B cell (primary cell): ENCODE results near the gene SLC51B. TPM values are rescaled to one million over a fixed set of nuclear protein-coding genes. Genes with fewer than 3 reads are reported as not detected.

Experiments used
- ATAC-seq: fragments of 200-7000 bp; cut with Tn5 transposase; one replicate; pipeline ENCODE4 v1.10.0; 2021; ENCODE audit warnings: low read depth, mild to moderate bottlenecking, moderate number of reproducible peaks, moderate library complexity
- CTCF ChIA-PET: fragments of 350-600 bp; sonication (Branson Sonifier 250); formaldehyde crosslinking; loops from one replicate; lab custom pipeline; 2021; ENCODE audit warnings: antibody characterized with exemption, inconsistent platforms; lab: Charles Lee
- POLR2A ChIA-PET: fragments of 350-600 bp; sonication (Branson Sonifier 250); formaldehyde crosslinking; loops from one replicate; lab custom pipeline; 2021; ENCODE audit warnings: antibody characterized with exemption; lab: Charles Lee
- DNase-seq: peaks from one replicate; pipeline ENCODE4 v3.0.0; 2013
- H2AFZ ChIP-seq: 2 replicates; pipeline ENCODE4 v1.6.1; 2012; ENCODE audit warnings: mild to moderate bottlenecking, low read depth, low read length; ENCODE audit not compliant: insufficient read depth, poor library complexity, severe bottlenecking
- H3K27ac ChIP-seq, 2 donors: 1 replicate in 1 of 2; 2 replicates in 1 of 2; pipeline ENCODE4 v1.5.1; 2012 to 2013; ENCODE audit warnings: low read length in 2 of 2, mild to moderate bottlenecking in 2 of 2, moderate library complexity in 1 of 2
- H3K27me3 ChIP-seq, 4 experiments: fragments of 200-600 bp in 1 of 4; sonication (generic) in 1 of 4; replicated peaks in 1 of 4; 1 replicate in 2 of 4; 2 replicates in 2 of 4; pipeline versions ENCODE4 v1.6.1 to v1.7.0; 2013 to 2016; ENCODE audit warnings: low read length in 3 of 4, mild to moderate bottlenecking in 2 of 4, mixed read lengths in 1 of 4, moderate library complexity in 1 of 4; ENCODE audit not compliant: insufficient read depth in 4 of 4, control insufficient read depth in 3 of 4; ENCODE audit errors: control extremely low read depth in 1 of 4
- H3K36me3 ChIP-seq, 2 experiments: replicated peaks in 1 of 2; 1 replicate in 1 of 2; 2 replicates in 1 of 2; pipeline versions ENCODE4 v1.6.1 to v1.7.1; 2013; ENCODE audit warnings: low read length in 1 of 2; ENCODE audit not compliant: insufficient read depth in 2 of 2, control insufficient read depth in 1 of 2; ENCODE audit errors: control extremely low read depth in 1 of 2, extremely low read depth in 1 of 2
- H3K4me1 ChIP-seq, 2 donors: fragments of 200-600 bp in 1 of 2; sonication (generic) in 1 of 2; 1 replicate in 1 of 2; 2 replicates in 1 of 2; pipeline versions ENCODE4 v1.5.1 to v1.6.1; 2013 to 2017; ENCODE audit warnings: low read length in 2 of 2; ENCODE audit not compliant: control insufficient read depth in 2 of 2, insufficient read depth in 2 of 2
- H3K4me2 ChIP-seq: replicated peaks from 2 replicates; pipeline ENCODE3; 2012; ENCODE audit warnings: mild to moderate bottlenecking, low read depth, low read length; ENCODE audit not compliant: poor library complexity, severe bottlenecking
- H3K4me3 ChIP-seq, 5 experiments: fragments of 200-600 bp in 1 of 5; sonication (generic) in 1 of 5; 1 replicate in 3 of 5; 2 replicates in 2 of 5; pipeline versions ENCODE4 v1.5.1 to v1.7.0; 2011 to 2016; ENCODE audit warnings: low read length in 4 of 5, mild to moderate bottlenecking in 4 of 5, low read depth in 2 of 5, control low read depth in 1 of 5, moderate library complexity in 1 of 5; ENCODE audit not compliant: insufficient read depth in 1 of 5; ENCODE audit errors: control extremely low read depth in 1 of 5, extremely low read depth in 1 of 5
- H3K79me2 ChIP-seq: fragments of 200-600 bp; sonication (generic); one replicate; pipeline ENCODE4 v1.6.0; 2016; ENCODE audit warnings: low read length; ENCODE audit not compliant: control insufficient read depth, insufficient read depth
- H3K9ac ChIP-seq: fragments of 200-600 bp; sonication (generic); 2 replicates; pipeline ENCODE4 v1.6.1; 2017; ENCODE audit warnings: mild to moderate bottlenecking, low read length, moderate library complexity
- H3K9me3 ChIP-seq, 3 donors: one replicate each; pipeline versions ENCODE4 v1.6.1 to v1.7.1; 2013; ENCODE audit warnings: low read length in 2 of 3; ENCODE audit not compliant: control insufficient read depth in 2 of 3, insufficient read depth in 1 of 3; ENCODE audit errors: control extremely low read depth in 1 of 3
- H4K20me1 ChIP-seq: 2 replicates; pipeline ENCODE4 v1.6.0; 2012; ENCODE audit warnings: mild to moderate bottlenecking, low read length; ENCODE audit not compliant: insufficient read depth, control insufficient read depth, poor library complexity, severe bottlenecking
- H3K27ac Mint-ChIP-seq: one replicate; pipeline ENCODE4 v1.8.0; 2021; ENCODE audit warnings: mixed read lengths
- H3K27me3 Mint-ChIP-seq: one replicate; pipeline ENCODE4 v1.8.0; 2021; ENCODE audit warnings: mixed read lengths
- H3K4me1 Mint-ChIP-seq: one replicate; pipeline ENCODE4 v1.8.0; 2021; ENCODE audit warnings: mixed read lengths
- H3K4me3 Mint-ChIP-seq: one replicate; pipeline ENCODE4 v1.8.0; 2021; ENCODE audit warnings: mixed read lengths
- H3K9me3 Mint-ChIP-seq: one replicate; pipeline ENCODE4 v1.8.0; 2022; ENCODE audit warnings: mixed read lengths; ENCODE audit not compliant: insufficient read depth
- EZH2 ChIP-seq: IDR thresholded peaks from 2 replicates; pipeline ENCODE4 v1.6.1; 2012; ENCODE audit warnings: borderline replicate concordance, low read depth, mild to moderate bottlenecking, moderate library complexity, low read length; ENCODE audit not compliant: insufficient read depth, poor library complexity, severe bottlenecking
- WGBS: methylation state at CpG from one replicate; pipeline ENCODE4 v1.1.5; 2013; ENCODE audit warnings: missing lambda C conversion rate; ENCODE audit not compliant: insufficient coverage; 5-methylcytosine and 5-hydroxymethylcytosine counted together
- intact Hi-C: fragments of 100-400 bp; cut with micrococcal nuclease; formaldehyde crosslinking; loops from one replicate; pipeline ENCODE4 v1.10.0; 2022
- polyA plus RNA-seq: library from polyadenylated mRNA; depleted of rRNA; stranded (reverse); fragments of >200 nt; gene quantifications from 2 replicates; pipeline ENCODE4 v1.2.3, GENCODE V29; 2012
- total RNA-seq, 2 donors: library from RNA; stranded (reverse); fragments of 120-200 nt in 1 of 2; gene quantifications; 1 replicate in 1 of 2; 2 replicates in 1 of 2; pipeline versions ENCODE4 v1.2.3 to v1.2.4, GENCODE V29; 2013 to 2022
- TF ChIP-seq, protein P1 (sequence below): fragments of 200-600 bp; IDR thresholded peaks from one replicate; pipeline ENCODE4 v1.8.0; 2022; ENCODE audit warnings: antibody characterized with exemption, mild to moderate bottlenecking

Gene SLC51B
- total and polyA plus RNA-seq, 2 donors (not counting 1 experiment from before 2014, with no cell fraction given): not detected

DNA sequence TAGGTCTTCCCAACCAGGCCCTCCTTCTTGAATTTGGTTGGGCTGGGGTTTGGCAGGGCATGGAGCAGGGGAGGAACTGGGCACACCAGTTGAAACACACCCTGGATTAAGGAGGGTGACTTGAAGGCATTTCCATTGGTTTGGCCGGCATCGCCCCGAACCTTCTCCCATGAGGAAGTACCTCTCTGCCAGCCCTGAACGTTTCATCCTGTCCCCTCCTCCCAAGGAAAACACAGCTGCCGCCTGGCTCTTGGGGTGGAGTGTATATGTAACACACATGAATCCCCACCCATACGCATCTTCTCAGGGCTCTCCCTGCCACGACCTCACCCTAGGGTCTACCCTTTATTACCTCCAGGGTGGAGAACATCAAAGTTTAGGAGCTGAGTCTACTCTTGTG, 55.3 kb downstream of the SLC51B start:
- TF ChIP-seq, protein P1, sequence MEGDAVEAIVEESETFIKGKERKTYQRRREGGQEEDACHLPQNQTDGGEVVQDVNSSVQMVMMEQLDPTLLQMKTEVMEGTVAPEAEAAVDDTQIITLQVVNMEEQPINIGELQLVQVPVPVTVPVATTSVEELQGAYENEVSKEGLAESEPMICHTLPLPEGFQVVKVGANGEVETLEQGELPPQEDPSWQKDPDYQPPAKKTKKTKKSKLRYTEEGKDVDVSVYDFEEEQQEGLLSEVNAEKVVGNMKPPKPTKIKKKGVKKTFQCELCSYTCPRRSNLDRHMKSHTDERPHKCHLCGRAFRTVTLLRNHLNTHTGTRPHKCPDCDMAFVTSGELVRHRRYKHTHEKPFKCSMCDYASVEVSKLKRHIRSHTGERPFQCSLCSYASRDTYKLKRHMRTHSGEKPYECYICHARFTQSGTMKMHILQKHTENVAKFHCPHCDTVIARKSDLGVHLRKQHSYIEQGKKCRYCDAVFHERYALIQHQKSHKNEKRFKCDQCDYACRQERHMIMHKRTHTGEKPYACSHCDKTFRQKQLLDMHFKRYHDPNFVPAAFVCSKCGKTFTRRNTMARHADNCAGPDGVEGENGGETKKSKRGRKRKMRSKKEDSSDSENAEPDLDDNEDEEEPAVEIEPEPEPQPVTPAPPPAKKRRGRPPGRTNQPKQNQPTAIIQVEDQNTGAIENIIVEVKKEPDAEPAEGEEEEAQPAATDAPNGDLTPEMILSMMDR: no peak
- no peak for TF ChIP-seq EZH2
- Mint-ChIP-seq H3K27ac (no peak overlapping the region), H3K4me1 (no peaks in the 10 kb centered on the region), H3K9me3 (no peaks in the 10 kb centered on the region), H3K27me3 (no peaks in the 10 kb centered on the region), H3K4me3 (no peak overlapping the region)
- POLR2A ChIA-PET: no interaction called here
- WGBS: 80% methylated on average over 1 of the region's 7 CpGs
- Histone ChIP-seq H3K79me2 (no peaks in the 10 kb centered on the region), H4K20me1 (no peaks in the 10 kb centered on the region), H3K9me3 (no peaks in the 10 kb centered on the region), H3K4me3 (no peak overlapping the region), H3K4me1 (no peaks in the 10 kb centered on the region), H3K27me3 (no peaks in the 10 kb centered on the region), H3K36me3 (peaks cover 1 to 20% of the 10 kb centered on the region in 2 experiments), H3K27ac (no peak overlapping the region), H3K4me2 (no peak overlapping the region), H2AFZ (no peak overlapping the region), H3K9ac (no peak overlapping the region)
- DNase-seq (no peak), ATAC-seq (no peak)
- intact Hi-C loops: no loop called here
- CTCF ChIA-PET: interaction anchor here (0.5 to 1.5 kb wide), 2 partner anchors 14 to 673 kb away, joined by 3 to 4 read pairs; partner anchors contain the start of gene UBAP1L

GRCh38 chr15:65101411-65101890, 56.3 kb downstream of the SLC51B start:
- H3K27ac Mint-ChIP-seq: no peak overlapping the region
- H3K9me3 Mint-ChIP-seq: no peaks in the 10 kb centered on the region
- H3K27me3 Mint-ChIP-seq: no peaks in the 10 kb centered on the region
- H2AFZ ChIP-seq: no peak overlapping the region
- no peaks in the 10 kb centered on the region for H4K20me1 ChIP-seq
- peaks cover 1 to 26% of the 10 kb centered on the region in 2 experiments for H3K36me3 ChIP-seq
- intact Hi-C loops: no loop called here
- H3K27ac ChIP-seq: no peak overlapping the region
- no peaks in the 10 kb centered on the region for H3K4me1 ChIP-seq
- ChIA-PET CTCF (interaction anchor here (0.8 to 1.9 kb wide), 7 partner anchors 10 to 82 kb away, joined by 3 to 7 read pairs (median 4); partner anchors contain the start of gene UBAP1L), POLR2A (no interaction called here)
- H3K27me3 ChIP-seq: no peaks in the 10 kb centered on the region
- TF ChIP-seq EZH2: no peak
- TF ChIP-seq, protein P1: peak; percentile 42
- no peak overlapping the region for H3K4me2 ChIP-seq
- ATAC-seq: no peak
- 51% methylated on average over 9 of the region's 9 CpGs for WGBS
- peak; percentile 47 for DNase-seq
- H3K9ac ChIP-seq: no peak overlapping the region
- no peaks in the 10 kb centered on the region for H3K9me3 ChIP-seq
- H3K4me3 Mint-ChIP-seq: no peak overlapping the region
- H3K79me2 ChIP-seq: no peaks in the 10 kb centered on the region
- H3K4me1 Mint-ChIP-seq: no peaks in the 10 kb centered on the region
- no peak overlapping the region for H3K4me3 ChIP-seq
